Naive B cell (primary cell): Measurements from ENCODE around the gene SENP6. TPM values are rescaled to one million over a fixed set of nuclear protein-coding genes. Genes with fewer than 3 reads are reported as not detected.
A peak's percentile ranks its signal among the peaks of the same experiment; 100 is the strongest.
"Not testable (repeated sequence)": the region's sequence is repeated elsewhere in the genome, so short reads cannot be mapped to it uniquely, and the experiment has no call there.

Source experiments
- ATAC-seq, 2 donors: fragments of 150-1000 bp; cut with Tn5 transposase; 2 replicates each; pipeline ENCODE4 v1.10.0; 2021; ENCODE audit warnings: low read depth in 2 of 2, mild to moderate bottlenecking in 2 of 2, moderate library complexity in 2 of 2
- DNase-seq: peaks from one replicate; pipeline ENCODE4 v3.0.0; 2022
- H3K27ac Mint-ChIP-seq, 6 donors: one replicate each; pipeline ENCODE4 v1.8.0; 2020 to 2022; ENCODE audit warnings: mild to moderate bottlenecking in 6 of 6, mixed read lengths in 6 of 6, moderate library complexity in 5 of 6, inconsistent platforms in 2 of 6
- H3K27me3 Mint-ChIP-seq, 3 donors: one replicate each; pipeline ENCODE4 v1.8.0; 2021 to 2022; ENCODE audit warnings: mixed read lengths in 3 of 3, mild to moderate bottlenecking in 1 of 3
- H3K36me3 Mint-ChIP-seq, 2 donors: one replicate each; pipeline ENCODE4 v1.8.0; 2020 to 2022; ENCODE audit warnings: mixed read lengths in 2 of 2, inconsistent platforms in 1 of 2, mild to moderate bottlenecking in 1 of 2
- H3K4me1 Mint-ChIP-seq, 3 donors: one replicate each; pipeline ENCODE4 v1.8.0; 2020 to 2022; ENCODE audit warnings: mixed read lengths in 3 of 3, inconsistent platforms in 1 of 3, mild to moderate bottlenecking in 1 of 3, moderate library complexity in 1 of 3
- H3K4me3 Mint-ChIP-seq, 8 donors: one replicate each; pipeline ENCODE4 v1.8.0; 2020 to 2022; ENCODE audit warnings: mild to moderate bottlenecking in 8 of 8, mixed read lengths in 8 of 8, moderate library complexity in 8 of 8, inconsistent platforms in 2 of 8
- H3K9me3 Mint-ChIP-seq, 7 donors: one replicate each; pipeline ENCODE4 v1.8.0; 2020 to 2022; ENCODE audit warnings: mixed read lengths in 7 of 7, mild to moderate bottlenecking in 5 of 7, inconsistent platforms in 2 of 7, moderate library complexity in 1 of 7
- polyA plus RNA-seq, 6 donors: library from polyadenylated mRNA; unstranded; fragments of 300-500 nt; fragmentation: Illumina TruSeq; gene quantifications; one replicate each; pipeline ENCODE4 v1.2.3, GENCODE V29; 2021; ENCODE audit warnings: low read depth in 6 of 6

Gene SENP6
- polyA plus RNA-seq, 6 donors from 2014 or later, result 48.8 to 79.7 (median 62.1) TPM

DNA sequence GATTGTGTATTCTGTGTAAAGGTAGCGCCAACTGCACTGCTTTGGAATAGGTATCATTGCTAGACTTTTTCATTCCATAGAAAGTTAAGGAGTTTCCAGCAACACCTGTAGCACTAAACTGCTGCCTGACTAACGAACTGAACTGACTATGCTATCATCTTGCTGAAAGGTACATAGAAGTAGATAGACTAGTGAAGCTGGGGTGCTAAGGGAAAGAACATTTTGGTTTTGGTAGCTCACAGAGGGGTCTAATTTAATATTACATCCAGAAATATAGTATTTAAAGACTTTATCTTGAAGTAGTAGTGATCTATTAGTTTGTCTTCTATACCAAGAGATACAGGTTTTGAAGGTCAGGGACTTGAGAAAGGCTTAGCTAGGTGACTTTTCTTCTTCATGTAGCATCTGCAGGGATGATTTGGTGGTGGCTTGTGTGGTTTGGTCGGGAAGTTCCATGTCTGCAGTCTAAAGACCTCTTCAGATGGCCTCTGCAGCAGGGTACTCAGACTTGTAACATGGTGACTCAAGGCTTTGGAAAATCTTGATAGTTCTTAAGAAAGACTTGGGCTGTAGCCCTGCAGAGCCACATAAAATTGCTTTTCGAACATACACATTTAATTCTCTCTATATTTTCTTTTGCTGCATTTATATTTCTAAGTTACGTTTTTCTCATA is 10.2 kb downstream of the SENP6 start:
- Mint-ChIP-seq H3K4me3 (peak overlapping the region in 5 of 8 donors; percentile 58 to 80 (median 65)), H3K4me1 (peaks cover 49 to 99% (median 88%) of the 10 kb centered on the region in 3 donors), H3K27me3 (no peaks in the 10 kb centered on the region), H3K9me3 (no peaks in the 10 kb centered on the region), H3K36me3 (no peaks in the 10 kb centered on the region), H3K27ac (peak overlapping the region in 3 of 6 donors; percentile 32 to 73 (median 72))
- DNase-seq, result no peak
- ATAC-seq, result no peak

DNA sequence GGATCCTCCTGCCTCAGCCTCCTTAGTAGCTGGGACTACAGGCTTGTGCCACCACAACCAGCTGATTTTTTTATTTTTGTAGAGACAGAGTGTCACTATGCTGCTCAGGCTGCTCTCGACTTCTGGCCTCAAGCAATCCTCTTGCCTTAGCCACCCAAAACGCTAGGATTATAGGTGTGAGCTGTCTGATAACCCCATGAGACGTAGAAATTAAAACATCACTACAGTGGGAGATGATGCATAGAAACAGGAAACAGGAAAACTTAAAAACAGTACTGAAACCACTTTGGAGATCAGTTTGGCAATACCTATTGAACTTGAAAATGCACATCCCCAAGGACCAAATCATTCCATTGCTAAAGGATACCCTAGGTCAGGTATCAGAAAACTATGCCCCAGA is 10.8 kb downstream of the SENP6 start:
- peak in 1 of 2 donors; percentile 34 for ATAC-seq
- Mint-ChIP-seq H3K27ac (peak overlapping the region in 4 of 6 donors; percentile 7 to 80 (median 52)), H3K27me3 (no peaks in the 10 kb centered on the region), H3K4me1 (peaks cover 45 to 97% (median 85%) of the 10 kb centered on the region in 3 donors), H3K36me3 (no peaks in the 10 kb centered on the region), H3K4me3 (peak overlapping the region in 7 of 8 donors; percentile 23 to 80 (median 63)), H3K9me3 (no peaks in the 10 kb centered on the region)
- DNase-seq, result no peak

DNA sequence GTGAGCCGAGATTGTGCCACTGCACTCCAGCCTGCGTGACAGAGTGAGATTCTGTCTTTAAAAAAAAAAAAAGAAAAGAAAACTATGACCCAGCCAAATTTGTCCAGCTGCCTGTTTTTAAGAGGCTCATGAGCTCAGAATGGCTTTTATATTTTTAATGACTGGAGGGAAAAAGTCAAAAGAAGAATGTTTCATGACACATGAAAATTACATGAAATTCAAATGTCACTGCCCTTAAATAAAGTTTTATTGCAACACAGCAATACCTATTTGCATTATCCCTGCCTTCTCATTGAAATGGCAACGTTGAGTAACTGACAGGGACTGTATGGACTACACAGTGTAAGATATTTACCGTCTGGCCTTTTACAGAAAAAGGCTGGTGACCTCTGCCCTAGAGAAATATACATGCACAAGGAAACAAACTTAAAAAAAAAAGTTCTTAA is 11.4 kb downstream of the SENP6 start:
- ATAC-seq, result no peak
- DNase-seq, result no peak
- peak overlapping the region in 5 of 8 donors; percentile 44 to 80 (median 65) for H3K4me3 Mint-ChIP-seq
- H3K27ac Mint-ChIP-seq, result peak overlapping the region in 1 of 6 donors; percentile 24
- no peaks in the 10 kb centered on the region for H3K9me3 Mint-ChIP-seq
- H3K4me1 Mint-ChIP-seq, result peaks cover 46 to 97% (median 85%) of the 10 kb centered on the region in 3 donors
- no peaks in the 10 kb centered on the region for H3K36me3 Mint-ChIP-seq
- H3K27me3 Mint-ChIP-seq, result no peaks in the 10 kb centered on the region

DNA sequence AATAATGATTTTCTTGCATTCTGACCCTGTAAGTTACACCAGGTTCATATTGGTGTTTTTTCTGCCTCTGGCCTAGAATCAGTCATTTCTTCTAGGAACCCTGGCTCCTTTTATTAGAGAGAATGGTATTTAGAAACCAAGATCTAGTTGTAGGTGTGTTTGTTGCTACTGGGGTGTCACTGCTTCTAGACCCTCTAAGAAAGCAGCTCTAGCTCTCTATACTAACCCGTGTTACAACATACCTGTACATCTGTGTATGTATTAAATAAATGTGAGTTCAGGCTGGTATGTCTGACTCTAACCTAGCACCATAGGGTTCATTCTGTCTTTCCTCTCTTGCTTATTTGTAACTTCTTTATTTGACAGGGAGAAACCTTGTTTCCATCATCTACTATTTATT is 16.8 kb downstream of the SENP6 start:
- peaks cover 34 to 86% (median 66%) of the 10 kb centered on the region in 3 donors for H3K4me1 Mint-ChIP-seq
- peak overlapping the region in 2 of 6 donors; percentile 30 to 66 for H3K27ac Mint-ChIP-seq
- no peaks in the 10 kb centered on the region for H3K27me3 Mint-ChIP-seq
- H3K9me3 Mint-ChIP-seq, result no peaks in the 10 kb centered on the region
- peak overlapping the region in 1 of 8 donors; percentile 39 for H3K4me3 Mint-ChIP-seq
- peaks cover 0 to 4% of the 10 kb centered on the region in 2 donors for H3K36me3 Mint-ChIP-seq
- DNase-seq (no peak), ATAC-seq (no peak)

DNA sequence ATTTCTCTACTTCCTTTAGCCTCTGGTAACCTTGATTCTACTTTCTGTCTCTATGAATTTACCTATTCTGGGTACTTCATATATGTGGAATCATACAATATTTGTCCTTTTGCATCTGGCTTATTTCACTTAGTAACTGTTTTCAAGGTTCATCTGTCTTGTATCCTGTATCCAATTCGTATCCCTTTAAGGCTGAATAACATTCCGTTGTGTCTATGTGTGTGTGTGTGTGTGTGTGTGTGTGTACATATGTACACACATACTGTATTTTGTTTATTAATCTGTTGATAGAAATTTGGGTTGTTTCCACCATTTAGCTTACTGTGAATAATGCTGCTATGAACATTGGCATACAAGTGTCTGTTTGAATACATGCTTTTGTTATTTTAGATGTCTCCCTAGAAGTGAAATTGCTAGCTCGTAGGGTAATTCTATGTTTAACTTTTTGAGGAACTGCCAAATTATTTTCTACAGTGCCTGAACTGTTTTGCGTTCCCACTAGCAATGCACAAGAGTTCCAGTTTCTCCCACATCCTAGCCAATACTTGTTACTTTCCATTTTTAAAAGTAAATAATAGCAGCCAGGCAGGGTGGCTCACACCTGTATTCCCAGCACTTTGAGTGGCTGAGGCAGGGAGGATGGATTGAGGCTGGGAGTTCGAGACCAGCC is 17.7 kb downstream of the SENP6 start:
- H3K36me3 Mint-ChIP-seq, result peaks cover 0 to 4% of the 10 kb centered on the region in 2 donors
- H3K27ac Mint-ChIP-seq, result peak overlapping the region; percentile 27 to 76 (median 48)
- H3K27me3 Mint-ChIP-seq, result no peaks in the 10 kb centered on the region
- H3K9me3 Mint-ChIP-seq, result no peaks in the 10 kb centered on the region
- H3K4me1 Mint-ChIP-seq, result peaks cover 34 to 77% (median 62%) of the 10 kb centered on the region in 3 donors
- peak overlapping the region in 2 of 8 donors; percentile 8 to 10 for H3K4me3 Mint-ChIP-seq
- DNase-seq (no peak), ATAC-seq (no peak)

DNA sequence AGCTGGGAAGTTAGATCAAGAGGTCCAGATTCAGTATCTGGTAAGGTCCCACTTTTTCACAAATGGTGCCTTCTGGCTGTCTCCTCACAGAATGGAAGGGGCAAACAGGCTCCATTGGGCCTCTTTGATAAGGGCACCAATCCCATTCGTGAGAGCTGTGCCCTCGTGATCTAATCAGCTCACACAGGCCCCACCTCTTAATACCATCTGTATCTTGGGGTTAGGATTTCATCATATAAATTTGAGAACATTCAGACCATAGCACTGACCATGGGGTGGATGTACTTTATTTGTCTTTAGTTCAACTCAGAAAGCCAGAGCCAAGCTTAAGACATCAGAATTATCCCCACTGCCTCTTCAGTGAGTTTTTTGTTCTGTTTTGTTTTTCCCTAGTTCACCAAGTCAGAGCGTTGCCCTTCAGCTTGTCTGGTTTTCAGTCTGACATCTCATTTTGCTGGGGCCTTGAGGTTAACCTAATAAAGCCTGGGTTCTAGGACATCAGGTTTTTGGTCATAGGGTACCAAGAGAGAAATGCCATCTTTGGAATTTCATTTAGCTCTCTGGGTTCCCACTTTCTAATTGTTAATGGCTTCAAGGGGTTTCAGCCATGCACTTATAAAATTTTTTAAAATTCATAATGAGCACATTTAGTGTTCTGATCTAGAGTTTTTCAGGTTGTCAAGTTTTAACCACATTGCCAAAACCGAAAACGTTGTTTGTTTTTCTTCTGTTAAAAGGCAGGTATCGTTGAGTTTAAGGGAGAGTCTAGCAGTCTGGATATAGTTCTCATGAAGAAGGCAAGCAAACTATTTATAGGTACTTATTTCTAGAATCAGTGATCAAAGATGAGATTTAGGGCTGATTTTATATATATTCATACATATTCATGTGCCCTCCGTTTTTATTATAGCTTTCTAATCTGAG is 19.0 kb downstream of the SENP6 start:
- H3K4me1 Mint-ChIP-seq, result peaks cover 33 to 64% (median 50%) of the 10 kb centered on the region in 3 donors
- no peaks in the 10 kb centered on the region for H3K27me3 Mint-ChIP-seq
- no peaks in the 10 kb centered on the region for H3K9me3 Mint-ChIP-seq
- H3K4me3 Mint-ChIP-seq, result peak overlapping the region in 3 of 8 donors; percentile 9 to 55 (median 32)
- DNase-seq (no peak), ATAC-seq (no peak)
- H3K36me3 Mint-ChIP-seq, result peaks cover 0 to 9% of the 10 kb centered on the region in 2 donors
- peak overlapping the region in 5 of 6 donors; percentile 63 to 88 (median 76) for H3K27ac Mint-ChIP-seq

DNA sequence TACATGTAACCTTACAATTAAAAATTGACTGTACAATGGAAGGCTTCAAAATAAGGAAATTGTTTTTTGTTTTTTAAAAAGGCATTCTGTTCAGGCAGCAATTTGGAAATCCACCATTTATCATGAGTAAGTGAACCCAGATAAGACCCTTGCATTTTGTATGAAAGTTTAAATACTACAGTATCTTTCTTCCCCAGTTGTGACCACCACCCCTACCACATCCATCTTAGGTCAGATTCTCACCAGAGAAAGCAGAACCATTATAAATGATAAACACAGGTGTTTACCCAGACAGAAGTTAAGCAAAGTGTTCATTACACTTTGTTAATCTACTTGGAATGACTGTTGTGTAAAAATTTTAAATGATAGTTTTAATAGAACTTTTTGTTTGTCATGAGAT is 20.2 kb downstream of the SENP6 start:
- H3K27ac Mint-ChIP-seq, result peak overlapping the region in 5 of 6 donors; percentile 26 to 66 (median 37)
- ATAC-seq, result no peak
- DNase-seq, result no peak
- no peak overlapping the region for H3K4me3 Mint-ChIP-seq
- peaks cover 0 to 9% of the 10 kb centered on the region in 2 donors for H3K36me3 Mint-ChIP-seq
- H3K27me3 Mint-ChIP-seq, result no peaks in the 10 kb centered on the region
- no peaks in the 10 kb centered on the region for H3K9me3 Mint-ChIP-seq
- H3K4me1 Mint-ChIP-seq, result peaks cover 28 to 53% (median 44%) of the 10 kb centered on the region in 3 donors

DNA sequence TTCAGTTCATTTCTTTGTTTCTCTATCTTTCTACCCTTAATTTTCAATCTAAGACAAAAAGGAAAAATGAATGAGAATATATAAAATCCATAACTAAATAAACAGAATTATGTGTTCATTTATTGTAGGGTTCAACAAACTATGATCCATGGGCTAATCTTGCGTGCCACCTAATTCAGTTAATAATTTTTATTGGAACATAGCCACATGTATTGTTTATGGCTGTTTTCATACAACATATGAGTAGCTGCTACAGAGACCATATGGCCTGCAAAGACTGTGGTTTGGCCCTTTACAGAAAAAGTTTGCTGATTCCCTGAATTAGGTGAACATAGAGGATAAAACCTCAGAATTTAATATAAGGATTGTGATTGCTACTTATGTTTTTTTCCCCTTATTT is 21.8 kb downstream of the SENP6 start:
- Mint-ChIP-seq H3K27ac (no peak overlapping the region), H3K4me1 (peaks cover 20 to 39% (median 31%) of the 10 kb centered on the region in 3 donors), H3K4me3 (no peak overlapping the region), H3K27me3 (no peaks in the 10 kb centered on the region), H3K9me3 (no peaks in the 10 kb centered on the region), H3K36me3 (peaks cover 0 to 9% of the 10 kb centered on the region in 2 donors)
- DNase-seq (no peak), ATAC-seq (no peak)

DNA sequence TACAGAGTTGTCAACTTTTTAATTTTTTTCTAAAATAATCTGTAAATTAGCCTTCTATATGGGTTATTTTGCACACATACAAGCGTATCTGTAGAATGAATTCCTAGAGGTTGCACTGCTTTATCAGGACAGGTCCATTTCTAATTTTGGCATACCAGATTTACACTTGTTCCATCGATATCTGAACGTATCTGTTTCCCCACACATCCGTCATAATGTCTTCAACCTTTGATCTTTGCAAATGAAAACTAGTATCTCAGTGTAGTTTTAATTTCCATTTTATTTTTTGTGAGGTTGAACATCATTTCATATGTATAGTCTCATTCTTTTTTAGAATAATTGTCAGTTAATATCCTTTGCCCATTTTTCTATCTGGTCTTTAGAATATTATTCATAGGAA is 22.7 kb downstream of the SENP6 start:
- H3K4me1 Mint-ChIP-seq, result peaks cover 12 to 31% (median 23%) of the 10 kb centered on the region in 3 donors
- peak overlapping the region in 1 of 6 donors; percentile 28 for H3K27ac Mint-ChIP-seq
- H3K4me3 Mint-ChIP-seq, result no peak overlapping the region

DNA sequence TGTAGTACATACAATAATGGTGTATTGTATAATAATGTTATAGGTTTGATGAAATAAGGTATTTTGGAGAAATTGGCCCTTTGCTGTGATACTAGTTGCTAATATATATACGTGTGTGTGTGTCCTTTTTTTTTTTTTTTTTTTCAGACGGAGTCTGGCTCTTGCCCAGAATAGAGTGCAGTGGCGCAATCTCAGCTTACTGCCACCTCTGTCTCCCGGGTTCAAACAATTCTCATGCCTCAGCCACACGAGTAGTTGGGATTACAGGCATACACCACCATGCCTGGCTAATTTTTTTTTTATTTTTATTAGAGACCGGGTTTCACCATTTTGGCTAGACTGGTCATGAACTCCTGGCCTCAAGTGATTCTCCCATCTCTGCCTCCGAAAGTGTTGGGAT is 23.3 kb downstream of the SENP6 start:
- DNase-seq (no peak), ATAC-seq (no peak)
- Mint-ChIP-seq H3K27me3 (no peaks in the 10 kb centered on the region), H3K36me3 (peaks cover 0 to 9% of the 10 kb centered on the region in 2 donors), H3K27ac (no peak overlapping the region), H3K9me3 (no peaks in the 10 kb centered on the region), H3K4me1 (peaks cover 10 to 24% (median 16%) of the 10 kb centered on the region in 3 donors), H3K4me3 (no peak overlapping the region)

More for the DNA sequence above, 22.7 kb downstream of the SENP6 start:
- no peaks in the 10 kb centered on the region for H3K9me3 Mint-ChIP-seq
- ATAC-seq, result no peak
- H3K27me3 Mint-ChIP-seq, result no peaks in the 10 kb centered on the region
- H3K36me3 Mint-ChIP-seq, result peaks cover 0 to 9% of the 10 kb centered on the region in 2 donors
- DNase-seq, result no peak

DNA sequence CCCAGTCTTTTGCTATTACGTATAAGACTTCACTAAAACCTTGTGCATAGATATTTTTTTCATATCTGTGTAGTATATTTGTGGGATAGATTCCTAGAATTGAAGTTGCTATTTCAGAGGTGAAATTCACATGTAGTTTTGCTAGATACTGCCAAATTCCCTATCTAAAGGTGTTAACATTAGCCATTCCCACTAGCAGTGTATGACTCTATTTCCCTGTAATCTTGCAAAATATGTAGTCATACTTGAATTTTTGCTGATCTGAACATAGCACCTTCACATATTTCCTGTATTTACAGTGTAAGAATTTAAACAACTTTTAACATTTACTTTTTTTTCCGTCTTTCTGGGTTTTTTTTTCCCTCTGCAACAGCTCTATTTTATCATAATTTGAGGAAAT is 24.9 kb downstream of the SENP6 start:
- Mint-ChIP-seq H3K4me3 (no peak overlapping the region), H3K9me3 (no peaks in the 10 kb centered on the region), H3K27me3 (no peaks in the 10 kb centered on the region), H3K36me3 (peaks cover 0 to 14% of the 10 kb centered on the region in 2 donors), H3K27ac (no peak overlapping the region), H3K4me1 (peaks cover 0 to 10% (median under 1%) of the 10 kb centered on the region in 3 donors)
- ATAC-seq (no peak), DNase-seq (no peak)

DNA sequence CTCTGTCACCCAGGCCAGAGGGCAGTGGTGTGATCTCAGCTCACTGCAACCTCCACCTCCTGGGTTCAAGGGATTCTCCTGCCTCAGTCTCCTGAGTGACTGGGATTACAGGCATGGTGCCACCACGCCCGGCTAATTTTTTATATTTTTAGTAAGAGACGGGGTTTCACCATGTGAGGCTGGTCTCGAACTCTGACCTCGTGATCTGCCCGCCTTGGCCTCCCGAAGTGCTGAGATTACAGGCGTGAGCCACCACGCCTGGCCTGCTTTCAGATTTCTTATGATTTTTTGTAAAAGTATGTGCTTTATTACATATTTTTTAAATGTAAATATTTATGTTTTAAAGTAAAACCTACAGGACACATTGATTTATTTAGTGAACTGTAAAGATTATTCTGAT is 26.0 kb downstream of the SENP6 start:
- H3K27me3 Mint-ChIP-seq, H3K4me3 Mint-ChIP-seq, H3K9me3 Mint-ChIP-seq, DNase-seq, ATAC-seq, H3K4me1 Mint-ChIP-seq, H3K27ac Mint-ChIP-seq, H3K36me3 Mint-ChIP-seq: not testable (repeated sequence)
